Mucosa of stomach (tissue), 1 donor: ENCODE data around the gene UPK1A.
"Not testable (repeated sequence)": the region's sequence is repeated elsewhere in the genome, so short reads cannot be mapped to it uniquely, and the experiment has no call there.

Source experiments
- H3K27me3 ChIP-seq: one replicate; pipeline ENCODE4 v1.7.0; 2013; ENCODE audit warnings: mild to moderate bottlenecking, low read length; ENCODE audit not compliant: control insufficient read depth, insufficient read depth
- H3K36me3 ChIP-seq: one replicate; pipeline ENCODE4 v1.7.0; 2013; ENCODE audit warnings: low read length; ENCODE audit not compliant: control insufficient read depth, insufficient read depth
- H3K4me1 ChIP-seq: one replicate; pipeline ENCODE4 v1.7.0; 2013; ENCODE audit warnings: mild to moderate bottlenecking, low read length; ENCODE audit not compliant: control insufficient read depth, insufficient read depth
- H3K4me3 ChIP-seq: one replicate; pipeline ENCODE4 v1.7.0; 2013; ENCODE audit warnings: low read length
- H3K9ac ChIP-seq: one replicate; pipeline ENCODE4 v1.7.0; 2013; ENCODE audit warnings: mild to moderate bottlenecking, low read length, moderate library complexity
- H3K9me3 ChIP-seq: one replicate; pipeline ENCODE4 v1.7.0; 2013; ENCODE audit warnings: mild to moderate bottlenecking, low read length, moderate library complexity; ENCODE audit not compliant: control insufficient read depth
- donor health status: Pancreatic carcinoma.

UPK1A gene

GRCh38 chr19:35724132-35724531, 57.8 kb downstream of the UPK1A start:
- H3K4me3 ChIP-seq, H3K4me1 ChIP-seq, H3K27me3 ChIP-seq, H3K9me3 ChIP-seq, H3K9ac ChIP-seq: not testable (repeated sequence)
- peaks cover 15% of the 10 kb centered on the region for H3K36me3 ChIP-seq

GRCh38 chr19:35724560-35724959, 58.2 kb downstream of the UPK1A start:
- Histone ChIP-seq H3K9ac (no peak overlapping the region), H3K9me3 (no peaks in the 10 kb centered on the region), H3K4me3 (no peak overlapping the region), H3K4me1 (peaks cover under 1% of the 10 kb centered on the region), H3K27me3 (no peaks in the 10 kb centered on the region), H3K36me3 (peaks cover 17% of the 10 kb centered on the region)

- Histone ChIP-seq H3K27me3 (no peaks in the 10 kb centered on the region), H3K36me3 (peaks cover 24% of the 10 kb centered on the region), H3K9me3 (no peaks in the 10 kb centered on the region), H3K4me1 (no peaks in the 10 kb centered on the region), H3K4me3 (no peak overlapping the region), H3K9ac (no peak overlapping the region)
These were observed 59.0 kb downstream of the UPK1A start for GRCh38 chr19:35725216-35725861.

GRCh38 chr19:35727053-35727955, 61.0 kb downstream of the UPK1A start:
- H3K36me3 ChIP-seq, result peaks cover 26% of the 10 kb centered on the region
- no peak overlapping the region for H3K4me3 ChIP-seq
- H3K27me3 ChIP-seq, result no peaks in the 10 kb centered on the region
- H3K9ac ChIP-seq, result no peak overlapping the region
- peaks cover 9% of the 10 kb centered on the region for H3K4me1 ChIP-seq
- H3K9me3 ChIP-seq, result no peaks in the 10 kb centered on the region
